CD4-positive, alpha-beta T cell treated with Interleukin-17A for 1 hour (primary cell): ENCODE results near the gene ABCA8.

Experiments used
- DNase-seq: peaks from one replicate; pipeline ENCODE4 v3.0.0-alpha.2; 2020

ABCA8 gene

GRCh38 chr17:68821860-68822696 lies 133.1 kb downstream of the ABCA8 start:
- no peak for DNase-seq

GRCh38 chr17:68820825-68821481 lies 134.2 kb downstream of the ABCA8 start:
- DNase-seq: no peak

- no peak for DNase-seq
Observed at GRCh38 chr17:68820476-68820824, 134.7 kb downstream of the ABCA8 start.

GRCh38 chr17:68819465-68819864 lies 135.7 kb downstream of the ABCA8 start:
- no peak for DNase-seq
